ENCODE data around the gene PI4KB.

Gene PI4KB

GRCh38 chr1:151309811-151310323 lies 17.3 kb downstream of the PI4KB start:
- no peak for DNase-seq
- Mint-ChIP-seq H3K4me1 (ENCODE audit: low read depth) (peaks cover 53% of the 10 kb centered on the region), H3K27me3 (no peaks in the 10 kb centered on the region), H3K4me3 (no peak overlapping the region), H3K27ac (peak overlapping the region; percentile 85), H3K9me3 (no peaks in the 10 kb centered on the region), H3K36me3 (ENCODE audit: low read depth) (peaks cover 91% of the 10 kb centered on the region)

DNA sequence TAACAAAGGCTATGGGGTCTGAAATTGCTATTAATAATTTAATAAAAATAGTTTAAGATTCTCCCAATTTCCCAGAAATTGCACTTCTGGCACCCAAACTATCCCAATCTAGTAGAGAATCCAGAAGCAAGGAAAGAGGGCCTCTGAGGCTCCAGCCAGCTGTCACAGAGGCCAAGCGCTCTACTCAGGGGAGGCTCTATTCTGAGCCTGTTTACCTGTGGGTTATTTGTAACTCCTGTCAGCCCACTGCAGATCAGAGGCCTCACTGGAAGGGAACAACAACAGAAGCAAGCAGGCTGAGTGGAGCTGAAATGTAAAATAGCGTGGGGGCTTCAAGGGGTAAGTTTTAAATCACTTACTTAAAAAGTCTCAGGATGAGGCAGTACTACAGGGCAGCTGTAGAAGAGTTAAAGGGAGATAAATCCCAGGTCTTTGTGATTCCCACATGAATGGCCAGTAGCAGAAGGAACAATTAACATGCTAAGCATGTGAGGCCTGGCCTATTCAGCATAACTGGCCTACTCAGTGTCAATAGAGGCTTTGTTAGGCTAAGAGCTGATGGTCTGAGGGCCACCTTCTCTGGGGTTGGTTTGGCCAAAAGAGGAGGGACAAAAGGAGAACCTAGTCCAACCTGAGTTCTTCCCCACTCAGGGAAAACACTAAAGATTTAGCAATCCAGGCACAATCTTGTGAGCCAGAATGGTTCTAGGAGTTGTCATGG lies 32.3 kb downstream of the PI4KB start:
- H3K27ac Mint-ChIP-seq, result peak overlapping the region; percentile 78
- H3K27me3 Mint-ChIP-seq, result no peaks in the 10 kb centered on the region
- H3K36me3 Mint-ChIP-seq (ENCODE audit: low read depth), result peaks cover 89% of the 10 kb centered on the region
- H3K4me1 Mint-ChIP-seq (ENCODE audit: low read depth), result no peaks in the 10 kb centered on the region
- no peak overlapping the region for H3K4me3 Mint-ChIP-seq
- H3K9me3 Mint-ChIP-seq, result no peaks in the 10 kb centered on the region
- DNase-seq, result no peak

DNA sequence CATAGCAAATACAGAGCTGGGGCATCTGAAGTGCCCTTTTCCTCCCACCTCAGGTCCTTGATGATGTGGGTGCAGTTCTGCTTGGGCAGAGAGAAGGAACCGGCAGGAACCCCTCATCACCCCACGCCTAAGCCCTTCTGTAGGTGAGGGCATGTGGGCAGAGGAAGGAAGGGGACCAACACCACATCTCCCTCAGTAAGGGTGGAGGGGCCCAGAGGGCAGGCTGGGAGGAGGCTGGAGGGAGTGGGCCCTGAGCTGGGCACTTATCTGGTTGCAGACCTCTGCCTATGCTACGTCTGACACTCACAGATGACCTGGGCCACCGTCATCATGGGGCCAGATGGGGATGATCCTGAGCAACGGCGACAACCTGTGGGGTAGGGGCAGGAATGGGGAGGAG lies 34.1 kb downstream of the PI4KB start:
- peaks cover 89% of the 10 kb centered on the region for H3K36me3 Mint-ChIP-seq (ENCODE audit: low read depth)
- no peaks in the 10 kb centered on the region for H3K27me3 Mint-ChIP-seq
- peaks cover 14% of the 10 kb centered on the region for H3K4me1 Mint-ChIP-seq (ENCODE audit: low read depth)

DNA sequence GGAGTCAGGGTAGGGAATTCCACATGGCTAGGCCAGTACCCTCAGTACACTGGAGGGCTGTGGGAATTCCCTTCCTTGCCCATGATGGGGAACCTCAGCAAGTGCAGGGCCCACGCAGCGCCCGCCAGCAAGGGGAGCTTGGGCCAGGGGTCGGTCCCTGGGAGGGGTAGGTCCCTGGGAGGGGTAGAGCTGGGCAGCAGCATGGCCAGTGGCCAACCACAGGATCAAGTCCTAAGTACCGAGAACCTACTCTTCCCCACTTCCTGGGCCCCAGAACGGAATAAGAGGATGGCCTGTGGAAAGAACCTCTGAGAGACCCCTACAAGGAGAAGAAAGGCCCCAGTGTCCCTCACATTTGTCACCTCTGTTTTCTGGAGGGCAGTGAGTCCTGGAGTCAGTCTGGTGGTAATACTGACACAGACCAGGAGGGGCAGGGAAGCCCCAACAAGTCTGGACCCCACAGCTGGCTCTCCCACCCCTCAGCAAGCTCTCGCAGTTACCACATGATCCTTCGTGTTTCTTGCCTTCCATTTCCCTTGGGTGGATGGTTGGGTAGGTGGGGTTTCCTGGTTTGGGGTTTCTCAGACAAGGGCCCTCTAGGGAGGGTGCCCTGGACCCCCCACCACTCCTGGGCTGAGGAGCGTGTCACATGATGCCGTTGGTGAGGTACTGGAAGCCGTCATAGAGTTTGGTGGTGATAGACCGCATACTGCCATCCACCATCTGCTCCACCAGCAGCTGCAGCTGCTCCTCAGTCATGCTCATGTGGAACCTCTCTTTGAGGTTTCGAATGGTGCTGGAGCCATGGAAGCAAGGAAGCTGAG lies 34.8 kb downstream of the PI4KB start:
- H3K9me3 Mint-ChIP-seq, result no peaks in the 10 kb centered on the region

More for the DNA sequence above, 34.1 kb downstream of the PI4KB start:
- Mint-ChIP-seq H3K4me3 (no peak overlapping the region), H3K9me3 (no peaks in the 10 kb centered on the region), H3K27ac (peak overlapping the region; percentile 82)
- DNase-seq, result no peak

GRCh38 chr1:151290709-151291303 lies 36.4 kb downstream of the PI4KB start:
- H3K27me3 Mint-ChIP-seq, result no peaks in the 10 kb centered on the region
- no peaks in the 10 kb centered on the region for H3K9me3 Mint-ChIP-seq
- peaks cover 15% of the 10 kb centered on the region for H3K4me1 Mint-ChIP-seq (ENCODE audit: low read depth)
- H3K4me3 Mint-ChIP-seq, result no peak overlapping the region
- H3K27ac Mint-ChIP-seq, result peak overlapping the region; percentile 72
- H3K36me3 Mint-ChIP-seq (ENCODE audit: low read depth), result peaks cover 95% of the 10 kb centered on the region
- DNase-seq, result no peak

More for the DNA sequence above, 34.8 kb downstream of the PI4KB start:
- Mint-ChIP-seq H3K4me1 (ENCODE audit: low read depth) (peaks cover 14% of the 10 kb centered on the region), H3K27ac (peak overlapping the region; percentile 82), H3K36me3 (ENCODE audit: low read depth) (peaks cover 89% of the 10 kb centered on the region), H3K4me3 (no peak overlapping the region), H3K27me3 (no peaks in the 10 kb centered on the region)
- no peak for DNase-seq

DNA sequence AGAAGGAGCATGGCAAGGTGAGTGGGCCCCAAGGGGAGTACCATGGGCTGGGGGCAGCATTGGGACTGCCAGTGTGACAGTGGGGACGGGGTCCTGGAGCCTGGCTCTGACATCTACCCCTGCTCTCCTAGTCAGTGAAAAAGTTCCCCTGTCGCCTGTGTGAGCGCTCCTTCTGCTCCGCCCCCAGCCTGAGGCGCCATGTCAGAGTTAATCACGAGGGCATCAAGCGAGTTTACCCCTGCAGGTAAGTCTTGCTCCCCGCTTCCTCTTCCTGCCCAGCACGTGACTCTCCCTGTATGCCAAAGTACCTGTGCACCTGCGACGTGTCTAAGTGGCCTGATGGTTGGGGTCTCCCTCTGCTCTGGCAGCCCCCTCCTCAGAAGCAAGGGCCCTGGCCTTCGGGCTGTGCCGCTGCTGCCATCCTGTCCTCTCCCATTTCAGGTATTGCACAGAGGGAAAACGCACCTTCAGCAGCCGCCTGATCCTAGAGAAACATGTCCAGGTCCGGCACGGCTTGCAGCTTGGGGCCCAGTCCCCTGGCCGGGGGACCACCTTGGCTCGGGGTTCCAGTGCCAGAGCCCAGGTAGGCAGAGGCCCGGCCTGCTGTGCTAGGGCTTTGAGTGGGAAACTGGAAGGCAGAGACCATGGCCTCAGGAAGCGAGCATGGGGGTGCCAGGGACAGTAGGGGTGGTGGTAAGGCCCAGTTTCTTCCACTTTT lies 37.1 kb downstream of the PI4KB start:
- DNase-seq, result no peak
- Mint-ChIP-seq H3K36me3 (ENCODE audit: low read depth) (peaks cover 94% of the 10 kb centered on the region), H3K27me3 (no peaks in the 10 kb centered on the region), H3K27ac (peak overlapping the region; percentile 72), H3K4me1 (ENCODE audit: low read depth) (peaks cover 15% of the 10 kb centered on the region), H3K9me3 (no peaks in the 10 kb centered on the region), H3K4me3 (no peak overlapping the region)

- H3K9me3 Mint-ChIP-seq, result no peaks in the 10 kb centered on the region
- H3K4me3 Mint-ChIP-seq, result no peak overlapping the region
- H3K4me1 Mint-ChIP-seq (ENCODE audit: low read depth), result peaks cover 19% of the 10 kb centered on the region
- peaks cover 94% of the 10 kb centered on the region for H3K36me3 Mint-ChIP-seq (ENCODE audit: low read depth)
- DNase-seq, result no peak
- no peaks in the 10 kb centered on the region for H3K27me3 Mint-ChIP-seq
- peak overlapping the region; percentile 72 for H3K27ac Mint-ChIP-seq
Measured at GRCh38 chr1:151289080-151289935, 37.9 kb downstream of the PI4KB start.

GRCh38 chr1:151288502-151288901 lies 38.7 kb downstream of the PI4KB start:
- Mint-ChIP-seq H3K9me3 (no peaks in the 10 kb centered on the region), H3K4me1 (ENCODE audit: low read depth) (peaks cover 27% of the 10 kb centered on the region), H3K4me3 (no peak overlapping the region), H3K27ac (peak overlapping the region; percentile 62), H3K36me3 (ENCODE audit: low read depth) (peaks cover 91% of the 10 kb centered on the region), H3K27me3 (no peaks in the 10 kb centered on the region)
- no peak for DNase-seq

DNA sequence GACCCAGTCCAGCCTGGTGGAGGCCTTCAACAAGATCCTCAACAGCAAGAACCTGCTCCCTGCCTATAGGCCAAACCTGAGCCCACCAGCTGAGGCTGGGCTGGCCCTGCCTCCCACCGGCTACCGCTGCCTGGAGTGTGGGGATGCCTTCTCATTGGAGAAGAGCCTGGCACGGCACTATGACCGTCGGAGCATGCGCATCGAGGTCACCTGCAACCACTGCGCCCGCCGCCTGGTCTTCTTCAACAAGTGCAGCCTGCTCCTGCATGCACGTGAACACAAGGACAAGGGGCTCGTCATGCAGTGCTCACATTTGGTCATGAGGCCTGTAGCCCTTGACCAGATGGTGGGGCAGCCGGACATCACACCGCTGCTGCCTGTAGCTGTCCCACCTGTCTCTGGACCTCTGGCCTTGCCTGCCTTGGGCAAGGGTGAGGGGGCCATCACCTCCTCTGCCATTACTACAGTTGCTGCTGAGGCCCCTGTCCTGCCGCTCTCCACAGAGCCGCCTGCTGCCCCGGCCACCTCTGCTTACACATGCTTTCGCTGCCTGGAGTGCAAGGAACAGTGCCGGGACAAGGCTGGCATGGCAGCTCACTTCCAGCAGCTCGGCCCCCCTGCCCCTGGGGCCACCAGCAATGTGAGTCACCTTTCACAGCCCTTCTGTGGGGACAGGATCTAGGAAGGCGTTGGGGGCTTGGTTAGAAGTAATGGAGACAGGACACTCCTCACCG lies 39.3 kb downstream of the PI4KB start:
- peaks cover 32% of the 10 kb centered on the region for H3K4me1 Mint-ChIP-seq (ENCODE audit: low read depth)
- peak overlapping the region; percentile 62 for H3K27ac Mint-ChIP-seq
- no peak for DNase-seq
- H3K9me3 Mint-ChIP-seq, result no peaks in the 10 kb centered on the region
- no peaks in the 10 kb centered on the region for H3K27me3 Mint-ChIP-seq
- H3K4me3 Mint-ChIP-seq, result no peak overlapping the region
- peaks cover 91% of the 10 kb centered on the region for H3K36me3 Mint-ChIP-seq (ENCODE audit: low read depth)

DNA sequence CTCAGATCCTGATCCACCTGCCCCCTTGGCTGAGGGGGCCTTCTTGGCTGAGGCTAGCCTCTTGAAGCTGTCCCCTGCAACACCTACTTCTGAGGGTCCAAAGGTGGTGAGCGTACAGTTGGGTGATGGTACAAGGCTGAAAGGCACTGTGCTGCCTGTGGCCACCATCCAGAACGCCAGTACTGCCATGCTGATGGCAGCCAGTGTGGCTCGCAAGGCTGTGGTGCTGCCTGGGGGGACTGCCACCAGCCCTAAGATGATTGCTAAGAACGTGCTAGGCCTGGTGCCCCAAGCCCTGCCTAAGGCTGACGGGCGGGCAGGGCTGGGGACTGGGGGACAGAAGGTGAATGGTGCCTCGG lies 39.9 kb downstream of the PI4KB start:
- no peaks in the 10 kb centered on the region for H3K27me3 Mint-ChIP-seq
- H3K4me1 Mint-ChIP-seq (ENCODE audit: low read depth), result peaks cover 32% of the 10 kb centered on the region
- H3K9me3 Mint-ChIP-seq, result no peaks in the 10 kb centered on the region

DNA sequence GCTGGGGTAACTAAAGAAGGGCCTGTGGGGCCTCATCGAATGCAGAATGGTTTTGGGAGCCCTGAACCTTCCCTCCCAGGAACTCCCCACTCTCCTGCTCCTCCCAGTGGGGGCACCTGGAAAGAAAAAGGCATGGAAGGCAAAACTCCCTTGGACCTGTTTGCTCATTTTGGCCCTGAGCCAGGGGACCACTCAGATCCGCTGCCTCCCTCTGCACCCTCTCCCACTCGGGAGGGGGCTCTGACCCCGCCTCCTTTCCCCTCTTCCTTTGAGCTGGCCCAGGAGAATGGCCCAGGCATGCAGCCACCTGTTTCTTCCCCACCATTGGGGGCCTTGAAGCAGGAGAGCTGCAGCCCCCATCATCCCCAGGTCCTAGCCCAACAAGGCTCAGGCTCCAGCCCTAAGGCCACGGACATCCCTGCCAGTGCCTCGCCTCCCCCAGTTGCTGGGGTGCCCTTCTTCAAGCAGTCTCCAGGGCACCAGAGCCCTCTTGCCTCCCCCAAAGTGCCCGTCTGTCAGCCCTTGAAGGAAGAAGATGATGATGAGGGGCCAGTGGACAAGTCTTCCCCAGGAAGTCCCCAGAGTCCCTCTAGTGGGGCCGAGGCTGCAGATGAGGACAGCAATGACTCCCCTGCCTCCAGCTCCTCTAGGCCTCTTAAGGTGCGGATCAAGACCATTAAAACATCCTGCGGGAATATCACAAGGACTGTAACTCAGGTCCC lies 40.4 kb downstream of the PI4KB start:
- H3K4me3 Mint-ChIP-seq, result no peak overlapping the region

More for the DNA sequence above, 39.9 kb downstream of the PI4KB start:
- H3K36me3 Mint-ChIP-seq (ENCODE audit: low read depth), result peaks cover 88% of the 10 kb centered on the region
- no peak overlapping the region for H3K4me3 Mint-ChIP-seq
- DNase-seq, result no peak
- H3K27ac Mint-ChIP-seq, result peak overlapping the region; percentile 69

DNA sequence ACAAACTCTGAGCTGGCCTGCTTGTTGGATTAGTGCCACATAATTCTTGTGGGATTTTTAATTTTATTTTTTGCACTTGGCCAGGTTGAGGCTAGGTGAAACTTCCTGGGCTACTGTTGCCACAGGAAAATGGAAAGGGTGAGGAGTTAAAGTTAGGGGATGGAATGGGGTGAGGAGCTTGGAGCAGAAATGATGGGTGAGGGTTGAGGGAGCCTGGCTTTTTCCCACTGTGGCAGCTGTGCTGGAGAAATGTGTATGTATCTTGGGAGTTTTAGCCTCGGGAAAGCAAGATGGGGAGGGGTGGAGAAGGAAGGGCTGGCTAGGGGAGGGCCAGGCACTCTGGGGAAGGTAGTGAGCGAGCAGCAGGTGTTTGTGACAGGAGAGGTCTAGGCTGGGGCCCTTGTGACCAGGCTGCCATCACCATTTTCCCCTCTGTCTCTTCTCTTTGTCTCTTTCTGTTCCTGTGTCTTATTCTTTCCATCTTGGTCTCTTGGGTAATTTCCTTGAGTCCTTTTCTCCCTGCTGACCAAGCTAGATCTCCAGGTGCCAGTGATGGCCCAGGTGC lies 43.1 kb downstream of the PI4KB start:
- Mint-ChIP-seq H3K27ac (peak overlapping the region; percentile 93), H3K36me3 (ENCODE audit: low read depth) (peaks cover 65% of the 10 kb centered on the region), H3K4me1 (ENCODE audit: low read depth) (peaks cover 35% of the 10 kb centered on the region), H3K27me3 (no peaks in the 10 kb centered on the region), H3K4me3 (peak overlapping the region; percentile 96), H3K9me3 (no peaks in the 10 kb centered on the region)
- no peak for DNase-seq

More for the DNA sequence above, 40.4 kb downstream of the PI4KB start:
- Mint-ChIP-seq H3K9me3 (no peaks in the 10 kb centered on the region), H3K36me3 (ENCODE audit: low read depth) (peaks cover 83% of the 10 kb centered on the region), H3K27ac (peak overlapping the region; percentile 69), H3K27me3 (no peaks in the 10 kb centered on the region), H3K4me1 (ENCODE audit: low read depth) (peaks cover 32% of the 10 kb centered on the region)
- DNase-seq, result no peak

All from activated T-cell treated with anti-CD3 and anti-CD28 coated beads, Interleukin-2, amount 50 U/mL, for 24 hours (primary cell).